GM23338 (cell line): Measurements from ENCODE around the gene IGFBP7. TPM values are rescaled to one million over a fixed set of nuclear protein-coding genes. Genes with fewer than 3 reads are reported as not detected.

Experiments used
- ATAC-seq: fragments of 200-7000 bp; cut with Tn5 transposase; 3 replicates; pipeline ENCODE4 v1.9.1; 2020
- DNase-seq: peaks from one replicate; pipeline ENCODE4 v3.0.0-alpha.2; 2015; ENCODE audit warnings: low spot score
- H2AFZ ChIP-seq: fragments of 200-600 bp; sonication (generic); 2 replicates; pipeline ENCODE4 v1.8.0; 2016; ENCODE audit warnings: antibody characterized with exemption, mild to moderate bottlenecking, moderate library complexity
- H3F3A ChIP-seq: fragments of 200-600 bp; sonication (generic); replicated peaks from 2 replicates; pipeline ENCODE4 v1.8.0; 2017; ENCODE audit warnings: antibody characterized with exemption, mixed run types, low read depth
- H3K27ac ChIP-seq: fragments of 200-600 bp; sonication (generic); 2 replicates; pipeline ENCODE4 v1.6.1; 2016; ENCODE audit warnings: low read depth
- H3K27me3 ChIP-seq: fragments of 200-600 bp; sonication (generic); 2 replicates; pipeline ENCODE4 v1.8.0; 2016; ENCODE audit warnings: mild to moderate bottlenecking, mixed run types, moderate library complexity; ENCODE audit not compliant: insufficient read depth
- H3K36me3 ChIP-seq: fragments of 200-600 bp; sonication (generic); 2 replicates; pipeline ENCODE4 v1.8.0; 2016; ENCODE audit warnings: mild to moderate bottlenecking; ENCODE audit not compliant: insufficient read depth
- H3K4me1 ChIP-seq: fragments of 200-600 bp; sonication (generic); 2 replicates; pipeline ENCODE4 v1.8.0; 2016; ENCODE audit warnings: mild to moderate bottlenecking, moderate library complexity; ENCODE audit not compliant: insufficient read depth
- H3K4me2 ChIP-seq: fragments of 200-600 bp; sonication (generic); 2 replicates; pipeline ENCODE4 v1.7.1; 2017; ENCODE audit warnings: mixed run types
- H3K4me3 ChIP-seq: fragments of 200-600 bp; sonication (generic); 2 replicates; pipeline ENCODE4 v1.6.1; 2016; ENCODE audit warnings: mixed run types
- H3K79me2 ChIP-seq: fragments of 200-600 bp; sonication (generic); replicated peaks from 2 replicates; pipeline ENCODE4 v1.8.0; 2017; ENCODE audit warnings: mild to moderate bottlenecking; ENCODE audit not compliant: insufficient read depth
- H3K9me2 ChIP-seq: fragments of 200-600 bp; sonication (generic); 2 replicates; pipeline ENCODE4 v1.8.0; 2017; ENCODE audit not compliant: insufficient read depth
- H4K20me1 ChIP-seq: fragments of 200-600 bp; sonication (generic); replicated peaks from 2 replicates; pipeline ENCODE4 v1.8.0; 2017; ENCODE audit warnings: mild to moderate bottlenecking; ENCODE audit not compliant: insufficient read depth
- H3K27ac Mint-ChIP-seq: 2 replicates; pipeline ENCODE4 v1.8.0; 2020; ENCODE audit warnings: inconsistent platforms, mild to moderate bottlenecking, moderate library complexity, mixed read lengths
- H3K27me3 Mint-ChIP-seq: 3 replicates; pipeline ENCODE4 v1.8.0; 2022; ENCODE audit warnings: low read depth, mild to moderate bottlenecking, moderate library complexity, mixed read lengths, inconsistent platforms; ENCODE audit not compliant: insufficient read depth, poor library complexity
- H3K36me3 Mint-ChIP-seq: 3 replicates; pipeline ENCODE4 v1.8.0; 2021; ENCODE audit warnings: low read depth, mild to moderate bottlenecking, inconsistent platforms, moderate library complexity, mixed read lengths
- H3K4me1 Mint-ChIP-seq: 3 replicates; pipeline ENCODE4 v1.8.0; 2020; ENCODE audit warnings: mild to moderate bottlenecking, inconsistent platforms, mixed read lengths
- H3K4me3 Mint-ChIP-seq: 3 replicates; pipeline ENCODE4 v1.8.0; 2021; ENCODE audit warnings: moderate library complexity, mild to moderate bottlenecking, inconsistent platforms, mixed read lengths
- H3K9me3 Mint-ChIP-seq: 3 replicates; pipeline ENCODE4 v1.8.0; 2020; ENCODE audit warnings: moderate library complexity, mild to moderate bottlenecking, inconsistent platforms, mixed read lengths
- CREB1 ChIP-seq: fragments of 250-450 bp; sonication (Bioruptor Pico); IDR thresholded peaks from 2 replicates; pipeline ENCODE4 v1.5.0; 2020; ENCODE audit warnings: low read depth, mild to moderate bottlenecking, moderate library complexity
- EZH2 ChIP-seq: fragments of 200-600 bp; sonication (generic); IDR thresholded peaks from one replicate; pipeline ENCODE4 v1.8.0; 2017; ENCODE audit warnings: antibody characterized with exemption, mild to moderate bottlenecking, low read depth; ENCODE audit not compliant: unreplicated experiment
- EZH2phosphoT487 ChIP-seq: fragments of 200-600 bp; sonication (generic); IDR thresholded peaks from one replicate; pipeline ENCODE4 v1.8.1; 2018; ENCODE audit warnings: antibody characterized with exemption; ENCODE audit not compliant: unreplicated experiment
- JUNB ChIP-seq: IDR thresholded peaks from one replicate; pipeline ENCODE4 v1.6.1; 2016; ENCODE audit warnings: antibody characterized with exemption; ENCODE audit not compliant: unreplicated experiment
- POLR2AphosphoS5 ChIP-seq: IDR thresholded peaks from 2 replicates; pipeline ENCODE4 v1.6.1; 2016; ENCODE audit warnings: antibody characterized with exemption, low read depth
- REST ChIP-seq: IDR thresholded peaks from one replicate; pipeline ENCODE4 v1.6.1; 2018; ENCODE audit warnings: antibody characterized with exemption; ENCODE audit not compliant: unreplicated experiment
- polyA plus RNA-seq: library from polyadenylated mRNA; unstranded; fragments of >200 nt; fragmentation: Nextera tagmentation; extraction: Ambion mirVana; gene quantifications from 2 replicates; pipeline ENCODE4 v1.2.1, GENCODE V29; 2016
- total RNA-seq: library from RNA; depleted of rRNA; stranded (reverse); fragments of >200 nt; shearing (Covaris generic); gene quantifications from 2 replicates; pipeline ENCODE4 v1.2.3, GENCODE V29; 2014

The IGFBP7 gene
- total and polyA plus RNA-seq, 2 experiments from 2014 or later = 0.49 to 7.9 TPM

DNA sequence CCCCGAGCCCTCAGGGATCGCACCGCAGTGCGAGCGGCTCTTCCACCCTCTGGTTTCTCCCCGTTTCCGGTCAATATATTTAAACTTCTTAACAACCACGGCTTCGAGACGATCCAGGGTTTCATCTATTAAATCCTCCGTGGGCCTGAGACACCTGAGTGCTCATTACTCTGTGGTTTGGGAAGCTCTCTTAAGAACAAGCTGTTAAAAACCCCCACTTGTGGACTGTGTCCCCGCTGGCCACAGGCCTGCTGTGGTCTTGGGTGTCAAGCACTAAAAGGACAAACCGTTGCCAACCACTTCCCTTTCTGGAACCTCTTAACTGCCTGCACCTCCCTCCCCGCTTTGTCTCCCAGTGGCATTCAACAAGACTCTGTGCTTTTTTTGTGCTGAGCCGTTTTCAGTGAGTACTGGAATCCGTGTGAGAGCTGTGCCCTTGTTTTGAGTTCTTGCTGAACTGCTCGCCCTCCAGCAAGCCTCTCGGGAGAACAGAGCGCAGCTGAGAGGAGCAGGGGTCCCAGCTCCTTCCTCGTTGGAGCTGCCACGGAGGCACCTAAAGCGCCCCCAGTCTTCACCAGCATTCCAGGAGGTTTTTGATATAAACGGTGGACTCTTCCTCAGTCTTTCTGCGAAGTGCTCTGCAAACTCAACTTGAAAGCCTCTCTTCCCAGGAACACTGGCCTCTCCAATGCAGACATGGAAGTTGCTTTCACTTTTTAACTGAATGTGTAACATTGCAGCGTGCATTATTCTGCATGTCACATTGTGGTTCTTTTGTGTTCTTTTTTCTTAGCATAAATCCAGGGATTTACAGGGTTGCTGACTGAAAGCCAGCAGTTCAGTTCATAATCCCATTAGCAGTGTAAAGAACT, 691 bp upstream of the IGFBP7 start:
- Mint-ChIP-seq H3K4me1 (peaks cover 19% of the 10 kb centered on the region), H3K27me3 (peaks cover 29% of the 10 kb centered on the region), H3K27ac (no peak overlapping the region), H3K36me3 (no peaks in the 10 kb centered on the region; the same call in 2 of the 3 replicates), H3K9me3 (no peaks in the 10 kb centered on the region), H3K4me3 (peak overlapping the region; percentile 91)
- Histone ChIP-seq H3K4me1 (peaks cover 12% of the 10 kb centered on the region), H3K9me2 (no peaks in the 10 kb centered on the region), H3F3A (peaks cover 6% of the 10 kb centered on the region), H3K27ac (no peak overlapping the region), H3K27me3 (peaks cover 70% of the 10 kb centered on the region), H4K20me1 (no peaks in the 10 kb centered on the region), H2AFZ (peak overlapping the region; percentile 100), H3K4me3 (peak overlapping the region; percentile 69), H3K79me2 (no peaks in the 10 kb centered on the region), H3K36me3 (no peaks in the 10 kb centered on the region), H3K4me2 (peak overlapping the region; percentile 96)
- no peak for TF ChIP-seq POLR2AphosphoS5
- peak; percentile 57 for TF ChIP-seq EZH2
- peak; percentile 69 for DNase-seq
- peak; percentile 60 for ATAC-seq

- Mint-ChIP-seq H3K9me3 (no peaks in the 10 kb centered on the region), H3K36me3 (no peaks in the 10 kb centered on the region; the same call in 2 of the 3 replicates), H3K4me1 (peaks cover 19% of the 10 kb centered on the region), H3K27ac (no peak overlapping the region), H3K4me3 (peak overlapping the region; percentile 69), H3K27me3 (peaks cover 28% of the 10 kb centered on the region)
- Histone ChIP-seq H3K9me2 (no peaks in the 10 kb centered on the region), H3F3A (peaks cover 6% of the 10 kb centered on the region), H4K20me1 (no peaks in the 10 kb centered on the region), H3K4me3 (peak overlapping the region; percentile 69), H3K27ac (no peak overlapping the region), H2AFZ (peak overlapping the region; percentile 85; the same call in 1 of the 2 replicates), H3K79me2 (no peaks in the 10 kb centered on the region), H3K4me2 (peak overlapping the region; percentile 96), H3K4me1 (peaks cover 12% of the 10 kb centered on the region), H3K27me3 (peaks cover 70% of the 10 kb centered on the region), H3K36me3 (no peaks in the 10 kb centered on the region)
- TF ChIP-seq CREB1 (CRISPR knock-in tag) = no peak
- no peak for TF ChIP-seq POLR2AphosphoS5
- no peak for TF ChIP-seq REST
- TF ChIP-seq JUNB = no peak
- TF ChIP-seq EZH2phosphoT487 = no peak
- ATAC-seq (no peak; the same call in 2 of the 3 replicates), DNase-seq (peak; percentile 39)
Measured at GRCh38 chr4:57109411-57109846, 756 bp downstream of the IGFBP7 start.
